Measurements from ENCODE around the gene NPTX2. TPM values are rescaled to one million over a fixed set of nuclear protein-coding genes. Genes with fewer than 3 reads are reported as not detected.

NPTX2 gene
- total RNA-seq, 1 experiment from 2014 or later = not detected

DNA sequence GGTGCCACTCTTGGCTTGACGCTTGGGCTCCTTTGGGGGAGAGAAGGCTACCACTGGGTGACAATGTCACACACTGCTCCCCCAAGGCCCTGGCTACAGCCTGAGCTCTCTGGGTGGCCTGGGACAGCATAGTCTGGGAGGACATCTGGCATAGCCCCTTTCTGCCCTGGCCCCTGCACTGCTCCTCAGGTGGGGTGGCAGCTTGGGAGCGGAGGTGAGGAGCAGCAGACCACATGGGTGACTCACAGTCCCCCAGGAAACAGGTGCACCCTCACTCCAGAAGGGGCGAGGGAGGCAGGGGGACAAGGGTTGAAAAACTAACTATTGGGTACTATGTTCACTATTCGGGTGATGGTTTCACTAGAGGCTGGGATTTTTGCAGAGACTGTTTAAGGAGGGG lies 45.2 kb downstream of the NPTX2 start:
- no peaks in the 10 kb centered on the region for H3K4me1 Mint-ChIP-seq (ENCODE audit: low read depth, unreplicated experiment)
- no peaks in the 10 kb centered on the region for H3K36me3 Mint-ChIP-seq (ENCODE audit: insufficient read depth, unreplicated experiment)
- no peaks in the 10 kb centered on the region for H3K27me3 ChIP-seq (replicated peaks; ENCODE audit: control insufficient read depth, insufficient read depth, low read length)

DNA sequence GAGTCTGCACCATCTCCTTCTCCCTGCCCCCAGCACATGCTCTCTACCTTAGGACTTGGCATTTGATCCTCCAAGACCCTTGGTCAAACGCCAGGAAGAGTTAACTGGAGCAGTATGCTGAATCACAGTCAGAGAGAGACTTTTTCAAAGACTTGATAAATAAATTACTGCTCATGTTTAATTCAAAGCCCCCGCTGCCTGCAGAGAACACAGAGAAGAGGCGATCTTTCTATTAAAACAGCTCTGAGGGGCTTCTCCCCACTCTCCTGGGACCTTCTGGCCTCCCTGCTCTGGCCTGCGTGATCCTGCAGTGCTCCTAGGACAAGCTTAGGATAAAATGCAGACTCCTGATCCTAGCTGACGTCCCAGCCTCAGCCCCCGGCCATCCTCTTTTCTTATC lies 47.8 kb downstream of the NPTX2 start:
- H3K4me3 ChIP-seq (ENCODE audit: low read depth, low read length) = no peak overlapping the region
- Mint-ChIP-seq H3K27ac (ENCODE audit: unreplicated experiment) (no peak overlapping the region), H3K27me3 (ENCODE audit: insufficient read depth, unreplicated experiment) (peaks cover 4% of the 10 kb centered on the region), H3K4me3 (ENCODE audit: unreplicated experiment) (no peak overlapping the region), H3K9me3 (ENCODE audit: unreplicated experiment) (peaks cover 23% of the 10 kb centered on the region), H3K4me1 (ENCODE audit: low read depth, unreplicated experiment) (no peaks in the 10 kb centered on the region), H3K36me3 (ENCODE audit: insufficient read depth, unreplicated experiment) (no peaks in the 10 kb centered on the region)
- BruUV-seq (replicated peaks) = no TSS peak
- DNase-seq = no peak
- H3K9me3 ChIP-seq = 0 out of 2 replicates have a peak, but pooled peaks cover 7% of the 10 kb centered on the region
- TF ChIP-seq, protein P1, sequence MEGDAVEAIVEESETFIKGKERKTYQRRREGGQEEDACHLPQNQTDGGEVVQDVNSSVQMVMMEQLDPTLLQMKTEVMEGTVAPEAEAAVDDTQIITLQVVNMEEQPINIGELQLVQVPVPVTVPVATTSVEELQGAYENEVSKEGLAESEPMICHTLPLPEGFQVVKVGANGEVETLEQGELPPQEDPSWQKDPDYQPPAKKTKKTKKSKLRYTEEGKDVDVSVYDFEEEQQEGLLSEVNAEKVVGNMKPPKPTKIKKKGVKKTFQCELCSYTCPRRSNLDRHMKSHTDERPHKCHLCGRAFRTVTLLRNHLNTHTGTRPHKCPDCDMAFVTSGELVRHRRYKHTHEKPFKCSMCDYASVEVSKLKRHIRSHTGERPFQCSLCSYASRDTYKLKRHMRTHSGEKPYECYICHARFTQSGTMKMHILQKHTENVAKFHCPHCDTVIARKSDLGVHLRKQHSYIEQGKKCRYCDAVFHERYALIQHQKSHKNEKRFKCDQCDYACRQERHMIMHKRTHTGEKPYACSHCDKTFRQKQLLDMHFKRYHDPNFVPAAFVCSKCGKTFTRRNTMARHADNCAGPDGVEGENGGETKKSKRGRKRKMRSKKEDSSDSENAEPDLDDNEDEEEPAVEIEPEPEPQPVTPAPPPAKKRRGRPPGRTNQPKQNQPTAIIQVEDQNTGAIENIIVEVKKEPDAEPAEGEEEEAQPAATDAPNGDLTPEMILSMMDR (IDR thresholded peaks at IDR 0.05; ENCODE audit: insufficient read depth in 1 of 2, low read depth in 1 of 2, low read length in 1 of 2, severe bottlenecking in 1 of 2, unreplicated experiment in 1 of 2) = no peak
- CTCF ChIA-PET = no interaction called here
- no peaks in the 10 kb centered on the region for H3K36me3 ChIP-seq (ENCODE audit: control insufficient read depth, insufficient read depth, low read length)
- H3K4me1 ChIP-seq = no peaks in the 10 kb centered on the region
- intact Hi-C loops (cut with micrococcal nuclease; ENCODE audit: unreplicated experiment) = no loop called here
- POLR2A ChIA-PET = no interaction called here
- no peaks in the 10 kb centered on the region for H3K27me3 ChIP-seq (replicated peaks; ENCODE audit: control insufficient read depth, insufficient read depth, low read length)

More for the DNA sequence above, 45.2 kb downstream of the NPTX2 start:
- no peaks in the 10 kb centered on the region for H3K36me3 ChIP-seq (ENCODE audit: control insufficient read depth, insufficient read depth, low read length)
- ChIA-PET CTCF (no interaction called here), POLR2A (no interaction called here)
- no peak for DNase-seq
- no peak overlapping the region for H3K27ac Mint-ChIP-seq (ENCODE audit: unreplicated experiment)
- H3K4me1 ChIP-seq = no peaks in the 10 kb centered on the region
- intact Hi-C loops (cut with micrococcal nuclease; ENCODE audit: unreplicated experiment) = no loop called here
- no TSS peak for BruUV-seq (replicated peaks)
- H3K4me3 Mint-ChIP-seq (ENCODE audit: unreplicated experiment) = no peak overlapping the region
- H3K9me3 Mint-ChIP-seq (ENCODE audit: unreplicated experiment) = peaks cover 23% of the 10 kb centered on the region
- H3K9me3 ChIP-seq = 0 out of 2 replicates have a peak, but pooled peaks cover 7% of the 10 kb centered on the region
- TF ChIP-seq, protein P1 (IDR thresholded peaks at IDR 0.05; ENCODE audit: insufficient read depth in 1 of 2, low read depth in 1 of 2, low read length in 1 of 2, severe bottlenecking in 1 of 2, unreplicated experiment in 1 of 2) = no peak
- no peak overlapping the region for H3K4me3 ChIP-seq (ENCODE audit: low read depth, low read length)
- peaks cover 4% of the 10 kb centered on the region for H3K27me3 Mint-ChIP-seq (ENCODE audit: insufficient read depth, unreplicated experiment)

DNA sequence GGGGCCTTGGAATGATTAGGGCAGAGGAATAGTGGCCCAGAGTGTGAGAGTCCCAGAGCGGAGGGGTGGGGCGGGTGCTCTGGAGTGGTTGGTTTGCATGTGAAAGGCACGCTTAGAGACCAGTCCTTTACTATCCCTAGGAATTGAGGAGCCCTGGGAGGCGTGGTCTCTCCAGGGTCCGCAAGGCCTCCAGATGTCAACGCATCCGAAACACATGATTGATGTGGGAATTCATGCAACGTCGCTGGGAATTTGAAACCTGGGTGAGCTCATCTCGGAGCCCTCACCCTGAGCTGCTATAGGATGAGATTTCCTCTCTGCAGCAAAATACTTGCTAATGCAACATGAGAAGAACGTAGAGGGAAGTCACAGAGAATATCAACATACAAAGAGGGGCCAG lies 51.2 kb downstream of the NPTX2 start:
- DNase-seq = no peak
- intact Hi-C loops (cut with micrococcal nuclease; ENCODE audit: unreplicated experiment) = no loop called here
- Mint-ChIP-seq H3K4me1 (ENCODE audit: low read depth, unreplicated experiment) (no peaks in the 10 kb centered on the region), H3K9me3 (ENCODE audit: unreplicated experiment) (peaks cover 23% of the 10 kb centered on the region), H3K4me3 (ENCODE audit: unreplicated experiment) (no peak overlapping the region), H3K36me3 (ENCODE audit: insufficient read depth, unreplicated experiment) (no peaks in the 10 kb centered on the region), H3K27me3 (ENCODE audit: insufficient read depth, unreplicated experiment) (peaks cover 1% of the 10 kb centered on the region), H3K27ac (ENCODE audit: unreplicated experiment) (no peak overlapping the region)
- no peaks in the 10 kb centered on the region for H3K27me3 ChIP-seq (replicated peaks; ENCODE audit: control insufficient read depth, insufficient read depth, low read length)
- CTCF ChIA-PET = no interaction called here
- TF ChIP-seq, protein P1 (IDR thresholded peaks at IDR 0.05; ENCODE audit: insufficient read depth in 1 of 2, low read depth in 1 of 2, low read length in 1 of 2, severe bottlenecking in 1 of 2, unreplicated experiment in 1 of 2) = no peak
- no peak overlapping the region for H3K4me3 ChIP-seq (ENCODE audit: low read depth, low read length)
- H3K4me1 ChIP-seq = no peaks in the 10 kb centered on the region
- 0 out of 2 replicates have a peak, but pooled peaks cover 7% of the 10 kb centered on the region for H3K9me3 ChIP-seq
- no TSS peak for BruUV-seq (replicated peaks)
- POLR2A ChIA-PET = no interaction called here
- H3K36me3 ChIP-seq (ENCODE audit: control insufficient read depth, insufficient read depth, low read length) = no peaks in the 10 kb centered on the region
